Measurements from ENCODE around the gene SOX13.

Gene SOX13

GRCh38 chr1:204108312-204109141, 35.6 kb downstream of the SOX13 start:
- DNase-seq, result no peak

- DNase-seq, result no peak
Observed at GRCh38 chr1:204110894-204111633, 38.1 kb downstream of the SOX13 start.

GRCh38 chr1:204112876-204113730, 40.2 kb downstream of the SOX13 start:
- DNase-seq, result no peak

DNA sequence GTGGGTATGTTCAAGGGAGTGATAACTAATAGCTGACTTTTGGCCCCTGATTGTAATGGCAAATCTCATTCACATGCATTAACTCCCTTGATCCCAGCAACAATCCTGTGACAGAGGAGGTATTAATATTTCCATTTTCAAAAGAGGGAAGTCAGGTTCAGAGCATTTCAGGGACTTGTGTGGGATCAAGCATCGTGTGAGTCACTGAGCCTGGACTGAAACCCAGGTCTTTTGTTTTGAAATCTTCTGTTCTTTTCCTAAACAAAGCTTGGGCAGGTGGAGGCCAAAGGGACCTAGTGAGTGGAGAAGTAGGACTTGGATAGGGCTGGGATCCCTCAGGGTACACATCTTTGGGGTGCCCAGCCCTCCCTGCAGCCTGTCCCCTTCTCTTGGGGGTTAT, 41.0 kb downstream of the SOX13 start:
- DNase-seq, result no peak

DNA sequence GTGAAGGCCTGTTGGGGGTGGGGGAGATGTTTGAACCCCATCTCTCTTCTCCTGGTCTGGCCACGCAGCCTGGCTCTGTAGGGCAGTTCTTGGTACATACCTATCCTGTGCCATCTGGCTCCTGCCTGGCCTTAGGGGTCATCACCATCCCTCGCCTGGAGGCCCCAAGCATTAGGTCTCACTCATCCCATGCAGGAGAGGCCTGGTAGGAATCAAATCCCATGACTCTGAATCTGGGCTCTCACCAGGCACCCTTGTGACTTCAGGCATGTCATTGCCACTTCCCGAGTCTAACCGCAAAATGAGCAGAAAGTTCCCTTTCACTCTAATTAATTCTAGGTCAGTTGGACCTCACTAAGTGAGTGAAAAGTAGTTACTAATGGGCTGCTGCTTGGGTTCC, 41.7 kb downstream of the SOX13 start:
- DNase-seq, result no peak

DNA sequence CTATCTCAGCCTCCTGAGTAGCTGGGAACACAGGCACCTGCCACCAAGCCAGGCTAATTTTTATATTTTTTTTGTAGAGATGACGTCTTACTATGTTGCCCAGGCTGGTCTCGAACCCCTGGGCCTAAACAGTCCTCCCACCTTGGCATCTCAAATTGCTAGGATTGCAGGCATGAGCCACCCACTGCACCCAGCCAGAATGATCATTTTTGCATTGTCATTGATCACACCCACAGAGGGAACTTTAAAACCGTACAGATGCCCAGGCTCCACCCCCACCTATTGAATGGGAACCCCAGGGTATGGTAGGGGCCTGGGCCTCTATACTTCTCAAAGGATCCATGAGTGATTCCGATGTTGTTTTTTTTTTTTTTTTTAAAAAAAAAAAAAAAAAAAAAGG, 42.2 kb downstream of the SOX13 start:
- DNase-seq, result no peak

DNA sequence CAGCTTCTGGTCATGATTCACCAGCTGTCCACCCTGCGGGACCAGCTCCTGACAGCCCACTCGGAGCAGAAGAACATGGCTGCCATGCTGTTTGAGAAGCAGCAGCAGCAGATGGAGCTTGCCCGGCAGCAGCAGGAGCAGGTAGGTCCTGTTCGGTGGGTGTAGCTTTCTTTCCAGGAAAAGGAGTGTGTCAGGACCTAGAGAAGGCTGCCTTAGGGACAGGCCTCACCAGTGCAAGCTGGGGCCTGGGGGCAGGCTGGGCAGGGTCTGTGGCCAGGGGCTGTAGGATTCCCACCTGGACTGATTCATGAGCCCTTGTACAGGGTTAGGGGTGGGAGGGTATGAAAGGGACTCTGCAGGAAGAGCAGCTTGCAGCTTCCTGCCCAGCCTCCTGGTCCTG, 43.6 kb downstream of the SOX13 start:
- DNase-seq, result no peak

GRCh38 chr1:204121840-204122555, 49.1 kb downstream of the SOX13 start:
- no peak for DNase-seq

DNA sequence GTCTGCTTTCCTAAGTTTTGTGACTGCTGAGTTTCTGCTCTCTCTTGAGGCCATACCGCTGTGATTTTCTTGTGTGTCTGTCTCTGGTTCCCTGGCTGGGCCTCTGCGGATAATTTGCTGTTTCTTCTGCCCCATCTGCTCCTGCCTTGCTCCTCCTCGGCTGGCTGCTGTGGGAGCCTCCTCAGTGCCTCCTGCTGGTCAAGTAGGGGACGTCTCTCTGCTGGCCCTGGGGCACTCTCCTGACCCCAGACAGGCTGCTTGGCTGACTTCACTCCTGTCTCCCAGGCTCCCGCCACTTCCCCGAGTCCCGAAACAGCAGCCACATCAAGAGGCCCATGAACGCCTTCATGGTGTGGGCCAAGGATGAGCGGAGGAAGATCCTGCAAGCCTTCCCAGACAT, 50.5 kb downstream of the SOX13 start:
- no peak for DNase-seq

GRCh38 chr1:204124639-204125038, 51.7 kb downstream of the SOX13 start:
- no peak for DNase-seq

- DNase-seq, result no peak
Observed at GRCh38 chr1:204125759-204126351, 52.9 kb downstream of the SOX13 start.

GRCh38 chr1:204126386-204126785, 53.5 kb downstream of the SOX13 start:
- DNase-seq, result no peak

GRCh38 chr1:204126956-204127355, 54.0 kb downstream of the SOX13 start:
- no peak for DNase-seq

DNA sequence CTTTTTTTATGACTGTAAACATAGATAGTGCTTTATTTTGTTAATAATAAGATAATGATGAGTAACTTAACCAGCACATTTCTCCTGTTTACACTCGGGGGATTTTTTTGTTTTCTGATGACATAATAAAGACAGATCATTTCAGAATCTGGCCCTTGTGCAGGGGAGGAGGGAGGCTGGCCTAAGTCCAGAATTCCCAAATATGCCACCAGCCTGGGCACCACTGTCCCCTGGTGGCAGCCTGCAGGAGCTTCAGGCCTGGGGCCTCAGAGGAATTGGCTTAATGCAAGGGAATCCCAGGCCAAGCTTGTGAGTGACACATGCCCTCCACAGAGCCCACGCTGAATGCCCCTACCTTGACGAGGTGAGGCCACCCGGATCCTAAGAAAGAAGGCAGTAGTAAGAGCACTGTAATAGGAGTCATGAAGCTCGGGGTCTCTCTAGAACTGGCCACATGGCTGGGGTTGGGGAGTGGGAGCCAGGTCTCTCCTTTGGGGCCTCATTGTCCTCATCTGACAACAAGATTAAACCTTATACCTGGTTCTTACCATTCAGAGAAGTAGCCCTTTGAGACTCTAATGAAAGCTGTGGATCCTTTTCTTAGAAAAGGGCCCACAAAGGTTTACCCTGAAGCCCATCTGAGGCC, 54.8 kb downstream of the SOX13 start:
- no peak for DNase-seq

DNA sequence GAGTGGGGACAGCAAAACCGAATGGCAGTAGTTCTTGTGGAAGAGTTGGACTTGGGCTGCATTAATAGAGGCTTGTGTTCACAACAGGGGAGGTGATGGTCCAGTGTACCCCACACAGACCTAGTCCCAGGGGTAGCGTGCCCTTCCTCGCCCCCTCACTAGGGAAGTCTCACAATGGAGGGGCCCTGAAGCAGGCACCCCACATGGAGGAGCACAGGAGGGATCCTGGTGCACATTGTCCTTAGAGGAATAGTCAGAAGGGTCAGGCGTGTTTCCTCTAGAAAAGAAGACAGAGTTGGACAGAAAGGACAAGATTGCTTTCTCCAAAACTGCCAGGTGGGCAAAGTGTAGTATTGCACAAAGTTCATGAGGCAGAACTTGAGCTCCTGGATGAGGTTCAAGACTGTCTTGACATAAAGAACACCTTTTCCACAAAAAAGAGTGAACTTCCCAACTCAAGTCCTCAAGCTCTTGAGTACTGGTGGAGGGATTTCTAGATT, 55.6 kb downstream of the SOX13 start:
- no peak for DNase-seq

GRCh38 chr1:204128964-204129896, 56.3 kb downstream of the SOX13 start:
- peak; percentile 86 for DNase-seq

DNA sequence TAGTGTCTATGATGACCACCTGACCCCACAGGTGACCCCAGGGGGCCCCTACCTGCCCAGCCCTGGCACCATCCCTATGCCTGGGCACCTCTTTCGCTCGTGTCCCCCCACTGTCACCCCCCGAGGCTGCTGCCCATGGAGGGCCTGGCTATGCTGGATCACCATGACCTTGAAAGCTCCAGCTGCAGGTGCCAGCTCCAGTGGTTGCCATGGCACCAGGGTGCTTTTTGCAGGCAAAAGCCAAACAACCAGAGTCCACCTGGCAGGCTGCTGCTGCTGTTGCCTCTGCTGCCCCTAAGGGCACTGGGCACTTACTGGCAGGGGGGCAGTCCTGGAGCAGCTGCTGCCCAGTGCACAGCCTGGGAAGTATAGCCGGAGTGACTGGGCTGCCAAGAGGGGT, 57.3 kb downstream of the SOX13 start:
- DNase-seq, result no peak

GRCh38 chr1:204130981-204131892, 58.3 kb downstream of the SOX13 start:
- no peak for DNase-seq

GRCh38 chr1:204131978-204132377, 59.1 kb downstream of the SOX13 start:
- DNase-seq, result no peak

Data from left hindlimb (tissue), 1 donor.